GM21390 (cell line): Measurements from ENCODE around the gene BRD3OS.
"Not testable (repeated sequence)": the region's sequence is repeated elsewhere in the genome, so short reads cannot be mapped to it uniquely, and the experiment has no call there.

Experiments
- ATAC-seq: cut with Tn5 transposase; IDR thresholded peaks from one replicate; pipeline ENCODE4 v1.9.1; 2021; ENCODE audit not compliant: unreplicated experiment

Gene BRD3OS

DNA sequence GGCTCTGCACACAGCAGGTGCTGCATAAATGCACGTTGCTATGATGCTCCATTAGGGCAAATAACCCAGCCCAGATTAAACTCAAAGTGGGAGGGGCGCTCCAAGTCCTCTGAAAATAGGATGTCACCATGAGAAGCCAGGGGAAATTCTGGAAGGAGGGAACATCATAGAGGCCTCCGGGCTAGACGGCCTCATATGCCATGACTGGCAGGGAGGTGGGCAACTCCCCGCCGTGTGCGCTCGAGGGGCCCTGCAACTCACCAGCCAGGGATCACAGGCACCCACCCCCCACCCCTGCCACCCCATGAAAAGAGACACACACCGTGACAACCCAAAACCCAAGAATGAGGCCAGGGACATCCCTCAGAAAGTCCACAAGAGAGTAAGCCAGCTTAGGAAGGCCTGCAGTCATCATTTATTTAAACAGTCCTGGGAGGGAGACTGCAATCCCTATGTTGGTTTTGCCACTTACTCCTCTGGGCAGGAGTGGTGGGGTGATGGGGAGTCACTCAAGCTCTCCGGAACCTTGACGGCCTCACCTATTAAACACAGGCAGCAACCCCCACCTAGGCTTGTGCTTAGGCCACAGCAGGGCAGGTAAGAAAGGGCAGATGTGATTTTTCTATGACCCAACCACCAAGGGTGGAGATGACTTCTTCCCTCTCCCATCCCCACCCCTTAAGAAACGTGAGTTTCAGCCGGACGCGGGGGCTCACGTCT is 37.2 kb upstream of the BRD3OS start:
- ATAC-seq = no peak

DNA sequence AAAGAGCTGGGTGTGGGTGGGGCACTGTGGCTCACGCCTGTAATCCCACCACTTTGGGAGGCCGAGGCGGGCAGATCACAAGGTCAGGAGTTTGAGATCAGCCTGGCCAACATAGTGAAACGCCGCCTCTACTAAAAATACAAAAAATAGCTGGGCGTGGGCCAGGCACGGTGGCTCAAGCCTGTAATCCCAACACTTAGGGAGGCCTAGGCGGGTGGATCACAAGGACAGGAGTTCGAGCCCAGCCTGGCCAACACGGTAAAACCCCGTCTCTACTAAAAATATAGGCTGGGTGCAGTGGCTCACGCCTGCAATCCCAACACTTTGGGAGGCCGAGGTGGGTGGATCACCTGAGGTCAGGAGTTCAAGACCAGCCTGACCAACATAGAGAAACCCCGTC is 36.5 kb upstream of the BRD3OS start:
- ATAC-seq = not testable (repeated sequence)

- no peak for ATAC-seq
These were observed 35.5 kb upstream of the BRD3OS start for GRCh38 chr9:133989625-133990365.

GRCh38 chr9:133990366-133991213 is 34.7 kb upstream of the BRD3OS start:
- no peak for ATAC-seq

GRCh38 chr9:133991214-133991921 is 33.9 kb upstream of the BRD3OS start:
- peak; percentile 7 for ATAC-seq

DNA sequence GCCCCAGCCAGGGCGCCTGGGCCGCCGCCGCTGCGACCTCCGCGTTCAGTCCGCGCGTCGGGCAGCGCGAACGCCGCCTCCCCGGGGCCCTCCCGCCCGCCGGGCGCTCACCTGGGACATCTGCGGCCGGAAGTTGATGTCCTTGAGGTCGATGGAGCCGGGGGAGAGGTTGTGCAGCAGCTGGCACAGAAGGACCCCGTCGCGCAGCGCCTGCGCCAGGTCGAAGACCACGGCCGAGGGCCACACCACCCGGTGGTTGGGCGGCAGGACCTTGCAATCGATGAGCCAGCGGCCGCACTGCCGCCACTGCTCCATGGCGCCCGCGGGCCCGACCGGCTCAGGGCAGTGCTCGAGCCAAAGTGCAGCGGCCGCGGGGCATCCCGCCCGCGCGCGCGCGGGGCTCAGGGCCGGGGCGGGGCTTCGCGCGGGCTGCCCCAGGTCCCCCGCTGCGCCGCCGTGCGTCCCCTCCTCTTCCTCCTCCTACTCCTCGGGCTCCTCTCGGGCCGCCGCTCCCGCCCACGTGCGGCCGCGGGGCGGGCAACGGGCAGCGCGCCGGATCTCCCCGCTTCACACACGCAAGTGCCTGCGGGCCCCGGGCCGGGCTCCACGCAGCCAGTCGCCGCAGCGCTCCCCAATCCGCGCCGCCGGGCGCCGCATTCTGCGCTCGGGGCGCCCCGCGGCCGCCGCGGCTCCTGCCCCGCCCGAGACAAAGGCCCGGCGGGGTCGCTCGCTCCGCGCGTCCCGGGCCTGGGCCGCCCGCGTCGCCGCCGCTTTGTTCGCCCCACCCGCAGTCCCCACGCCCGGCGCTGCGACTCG is 33.1 kb upstream of the BRD3OS start, which contains the start of gene VAV2:
Gene VAV2 (minus strand): TSS at position 361 of the 816 bp plus-strand sequence. CDS start 46 bp downstream, at position 315.
- peak; percentile 59 for ATAC-seq

- peak; percentile 47 for ATAC-seq
These were observed 32.3 kb upstream of the BRD3OS start for GRCh38 chr9:133992780-133993634.

DNA sequence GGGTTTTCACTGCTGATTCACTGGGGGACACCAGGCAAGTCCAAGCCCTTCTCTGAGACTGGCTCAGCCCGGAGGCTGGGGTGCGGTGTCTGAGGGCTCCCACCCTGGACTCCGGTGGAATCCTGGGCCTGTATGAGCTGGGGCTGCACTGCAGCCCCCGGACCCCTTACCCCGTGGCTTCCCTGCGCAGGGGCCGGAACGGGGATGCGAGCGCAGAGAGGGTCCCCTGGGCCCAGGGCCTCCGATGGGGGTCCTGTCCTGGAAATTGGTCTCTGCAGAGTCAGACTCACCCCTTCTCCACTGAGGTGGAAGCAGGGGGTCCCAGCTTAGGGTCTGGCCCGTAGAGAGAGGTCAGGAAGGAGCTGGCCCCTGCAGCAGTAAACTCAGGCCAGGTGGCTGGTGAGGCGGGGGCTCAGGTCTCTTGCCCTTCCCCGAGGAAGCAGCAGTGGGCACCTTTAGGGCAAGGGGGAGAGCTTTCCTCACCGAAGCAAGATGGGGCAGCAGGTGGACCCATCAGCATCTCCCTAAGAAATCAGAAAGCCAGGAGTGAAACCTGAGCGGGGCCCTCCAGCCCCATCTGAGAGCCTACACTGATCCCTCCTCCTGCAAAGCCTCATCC is 31.5 kb upstream of the BRD3OS start:
- ATAC-seq = no peak

GRCh38 chr9:133994353-133995011 is 30.8 kb upstream of the BRD3OS start:
- ATAC-seq = no peak

DNA sequence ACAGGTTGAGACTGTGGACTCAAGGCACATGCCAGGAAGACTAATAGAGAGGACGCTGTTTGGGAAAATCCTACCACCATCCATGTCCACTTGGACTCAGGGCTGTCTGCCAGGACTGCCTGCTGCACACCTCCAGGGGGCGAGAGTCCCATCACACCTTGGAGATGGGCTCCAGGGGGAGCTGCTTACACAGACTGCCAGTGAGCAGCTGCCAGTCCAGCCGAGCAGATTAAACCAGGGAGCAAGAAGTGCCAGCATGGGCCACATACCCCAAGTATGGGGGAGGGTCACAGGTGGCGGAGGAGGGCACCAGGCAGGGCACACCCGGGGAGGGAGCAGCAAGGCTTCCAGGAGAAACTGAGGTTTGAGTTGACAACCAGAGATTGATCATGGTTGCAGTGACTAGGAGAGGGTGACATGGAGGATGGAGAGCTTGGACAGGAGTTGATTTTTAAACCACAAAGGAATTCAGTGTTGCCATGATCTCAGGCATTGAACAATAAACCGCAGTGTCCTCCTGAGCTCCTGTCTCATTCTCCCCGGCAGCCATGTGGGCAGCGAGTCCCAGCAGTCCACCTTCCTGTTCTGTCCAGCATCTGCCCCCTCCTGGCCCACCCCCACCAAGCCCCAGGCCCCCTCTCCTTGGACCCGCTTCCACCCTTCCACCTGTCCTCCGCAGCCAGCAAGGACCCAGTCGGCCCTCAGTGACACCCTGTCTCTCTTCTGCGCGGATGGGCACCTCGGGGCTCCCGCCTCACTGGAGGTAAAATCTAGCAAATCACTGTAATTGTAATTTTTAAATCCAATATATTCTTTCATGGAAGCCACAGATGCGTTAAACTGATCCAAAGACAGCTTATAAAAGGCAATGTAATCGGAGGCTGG is 30.0 kb upstream of the BRD3OS start:
- no peak for ATAC-seq

DNA sequence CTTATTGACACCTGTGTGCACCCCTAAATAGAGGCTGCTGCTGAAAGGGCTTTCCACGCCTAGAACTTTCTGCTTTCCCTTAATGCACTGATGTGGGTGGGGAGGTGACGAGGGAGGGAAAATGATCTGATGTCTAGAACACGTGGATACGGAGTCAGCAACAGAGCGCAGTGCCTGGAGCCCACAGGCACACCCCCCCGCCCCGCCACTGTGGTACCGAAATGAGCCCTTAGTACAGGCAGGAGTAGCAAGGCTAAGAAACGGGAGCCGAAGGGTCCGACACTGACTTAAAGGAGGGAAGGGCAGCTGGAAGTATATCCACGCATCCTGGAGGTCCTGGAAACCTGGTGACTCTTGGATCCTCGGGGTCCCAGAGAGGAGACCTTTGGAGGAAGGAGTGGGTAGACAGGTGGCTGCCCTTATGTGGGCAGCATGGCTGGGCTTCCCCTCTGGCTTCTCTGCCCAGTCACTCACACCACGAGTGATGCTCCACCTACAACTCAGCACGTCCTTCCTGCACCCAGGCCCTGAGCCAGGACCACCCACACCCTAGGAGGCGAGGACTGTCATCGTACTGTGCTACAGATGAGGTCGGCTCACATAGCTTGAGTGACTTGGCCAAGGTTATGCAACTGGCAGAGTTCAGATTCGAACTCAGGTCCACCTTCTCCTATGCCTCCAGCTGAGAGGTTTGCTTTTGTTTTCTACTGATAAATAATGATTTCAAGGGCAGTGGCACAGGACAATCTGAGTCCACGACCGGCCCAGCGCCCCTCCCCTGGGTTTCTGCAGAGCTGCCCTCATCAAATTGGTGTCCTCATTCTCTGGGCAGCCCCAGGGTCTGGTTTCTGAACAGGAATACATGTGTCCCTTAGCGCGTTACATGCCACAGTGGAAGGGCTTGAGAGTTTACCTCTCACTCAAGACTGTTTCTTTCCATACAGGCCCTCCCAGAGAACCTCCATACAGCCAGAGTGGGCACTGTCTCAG is 28.5 kb upstream of the BRD3OS start:
- ATAC-seq = no peak

DNA sequence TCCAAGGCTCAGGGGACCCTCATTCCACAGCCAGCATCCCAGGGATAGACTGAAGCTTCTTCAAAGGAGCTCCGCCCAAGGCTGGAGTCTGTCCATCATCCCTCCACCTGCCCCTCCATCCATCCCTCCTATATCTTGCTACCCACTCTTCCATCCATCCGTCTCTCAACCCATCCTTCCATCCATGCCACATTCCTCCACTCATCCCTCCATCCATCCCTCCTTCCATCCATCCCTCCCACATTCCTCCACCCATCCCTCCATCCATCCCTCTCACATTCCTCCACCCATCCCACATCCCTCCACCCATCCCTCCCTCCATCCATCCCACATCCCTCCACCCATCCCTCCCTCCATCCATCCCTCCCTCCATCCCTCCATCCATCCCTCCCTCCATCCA is 27.7 kb upstream of the BRD3OS start:
- no peak for ATAC-seq

DNA sequence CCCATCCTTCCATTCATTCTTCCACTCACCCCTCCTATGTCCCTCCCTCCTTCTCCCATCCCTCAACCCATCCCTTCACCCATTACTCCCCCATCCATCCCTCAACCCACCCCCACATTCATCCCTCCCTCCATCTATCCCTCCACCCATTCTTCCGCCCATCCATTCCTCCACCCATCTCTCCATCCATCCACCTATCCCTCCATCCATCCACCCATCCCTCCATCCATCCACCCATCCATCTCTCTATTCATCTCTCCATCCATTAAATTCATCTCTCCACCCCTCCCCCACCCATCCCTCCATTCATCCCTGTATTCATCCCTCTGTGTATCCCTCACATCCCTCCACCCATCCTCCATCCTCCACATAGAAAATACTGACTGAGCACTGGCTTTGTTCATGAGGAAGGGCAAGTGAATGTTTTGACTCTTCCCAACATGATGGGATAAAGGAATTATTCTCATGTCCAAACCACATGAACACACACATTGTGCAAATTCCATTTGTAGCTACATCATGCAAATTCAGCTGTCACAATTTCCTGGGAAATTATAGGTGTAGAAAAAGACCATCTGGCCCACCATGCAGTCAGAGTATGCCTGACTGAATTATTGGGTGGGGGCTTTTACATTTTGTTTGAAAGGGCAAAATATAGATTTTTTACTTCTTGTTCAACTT is 26.2 kb upstream of the BRD3OS start:
- ATAC-seq = no peak

- no peak for ATAC-seq
These were observed 25.4 kb upstream of the BRD3OS start for GRCh38 chr9:133999851-134000265.

GRCh38 chr9:134002796-134003195 is 22.5 kb upstream of the BRD3OS start:
- no peak for ATAC-seq
